Measurements from ENCODE around the gene TNP1.

Gene TNP1

GRCh38 chr2:216872624-216873023 lies 12.8 kb upstream of the TNP1 start:
- DNase-seq = no peak

GRCh38 chr2:216872040-216872439 lies 12.2 kb upstream of the TNP1 start:
- no peak for DNase-seq

GRCh38 chr2:216871333-216871934 lies 11.6 kb upstream of the TNP1 start:
- DNase-seq = no peak

- no peak for DNase-seq
These were observed 10.9 kb upstream of the TNP1 start for GRCh38 chr2:216870508-216871332.

GRCh38 chr2:216866515-216867095 lies 6.7 kb upstream of the TNP1 start:
- DNase-seq = no peak

GRCh38 chr2:216865658-216866057 lies 5.8 kb upstream of the TNP1 start:
- no peak for DNase-seq

- DNase-seq = no peak
These were observed 4.1 kb upstream of the TNP1 start for GRCh38 chr2:216863946-216864345.

- DNase-seq = no peak
These were observed 2.9 kb upstream of the TNP1 start for GRCh38 chr2:216862628-216863398.

- no peak for DNase-seq
These were observed 718 bp upstream of the TNP1 start for GRCh38 chr2:216860426-216861137.

- no peak for DNase-seq
These were observed 1.6 kb downstream of the TNP1 start for GRCh38 chr2:216858312-216858711.

- peak; percentile 69 for DNase-seq
These were observed 2.7 kb downstream of the TNP1 start for GRCh38 chr2:216857131-216857550.

GRCh38 chr2:216856406-216857065 lies 3.3 kb downstream of the TNP1 start:
- DNase-seq = no peak

GRCh38 chr2:216855605-216856004 lies 4.3 kb downstream of the TNP1 start:
- no peak for DNase-seq

- no peak for DNase-seq
These were observed 4.8 kb downstream of the TNP1 start for GRCh38 chr2:216855079-216855478.

- no peak for DNase-seq
These were observed 8.3 kb downstream of the TNP1 start for GRCh38 chr2:216851486-216852090.

- no peak for DNase-seq
These were observed 9.1 kb downstream of the TNP1 start for GRCh38 chr2:216850665-216851322.

- no peak for DNase-seq
These were observed 9.9 kb downstream of the TNP1 start for GRCh38 chr2:216849987-216850386.

- DNase-seq = no peak
These were observed 14.4 kb downstream of the TNP1 start for GRCh38 chr2:216845426-216845825.

GRCh38 chr2:216842636-216843035 lies 17.2 kb downstream of the TNP1 start:
- DNase-seq = no peak

- DNase-seq = no peak
These were observed 20.2 kb downstream of the TNP1 start for GRCh38 chr2:216839688-216840087.

- DNase-seq = peak; percentile 42
These were observed 21.7 kb downstream of the TNP1 start for GRCh38 chr2:216838151-216838550.
